Trophoblast cell (in vitro differentiated cells and primary cell): ENCODE measurements around the gene TYW1B.
"Not testable (repeated sequence)": the region's sequence is repeated elsewhere in the genome, so short reads cannot be mapped to it uniquely, and the experiment has no call there.

ENCODE experiments used
- DNase-seq, 2 donors: peaks; one replicate each; pipeline ENCODE4 v3.0.0-alpha.2; 2016
- H2AFZ ChIP-seq: 2 replicates; pipeline ENCODE4 v1.6.1; 2013; ENCODE audit warnings: low read length, moderate library complexity, mild to moderate bottlenecking; ENCODE audit not compliant: insufficient read depth, poor library complexity
- H2AK5ac ChIP-seq: 2 replicates; pipeline ENCODE4 v1.6.1; 2013; ENCODE audit warnings: mild to moderate bottlenecking, low read length
- H2BK120ac ChIP-seq: 2 replicates; pipeline ENCODE4 v1.6.1; 2013; ENCODE audit warnings: low read length, mild to moderate bottlenecking, moderate library complexity; ENCODE audit not compliant: insufficient read depth, poor library complexity
- H2BK12ac ChIP-seq: 2 replicates; pipeline ENCODE4 v1.6.1; 2013; ENCODE audit warnings: mild to moderate bottlenecking, low read length, moderate library complexity
- H2BK5ac ChIP-seq: 2 replicates; pipeline ENCODE4 v1.6.1; 2013; ENCODE audit warnings: low read length, low read depth, moderate library complexity, mild to moderate bottlenecking; ENCODE audit not compliant: poor library complexity
- H3K14ac ChIP-seq: 2 replicates; pipeline ENCODE4 v1.6.1; 2013; ENCODE audit warnings: mild to moderate bottlenecking, low read length
- H3K18ac ChIP-seq: 2 replicates; pipeline ENCODE4 v1.6.1; 2013; ENCODE audit warnings: mild to moderate bottlenecking, low read length
- H3K23ac ChIP-seq: 2 replicates; pipeline ENCODE4 v1.6.1; 2013; ENCODE audit warnings: low read length
- H3K27ac ChIP-seq: 2 replicates; pipeline ENCODE4 v1.5.1; 2013; ENCODE audit warnings: low read depth, mild to moderate bottlenecking, inconsistent platforms, low read length, moderate library complexity
- H3K27me3 ChIP-seq: 2 replicates; pipeline ENCODE4 v1.6.1; 2013; ENCODE audit warnings: inconsistent platforms, mild to moderate bottlenecking, low read length, moderate library complexity; ENCODE audit not compliant: insufficient read depth
- H3K36me3 ChIP-seq, 2 experiments: 1 replicate in 1 of 2; 2 replicates in 1 of 2; pipeline ENCODE4 v1.6.1; 2013; ENCODE audit warnings: low read length in 2 of 2, mild to moderate bottlenecking in 2 of 2, moderate library complexity in 1 of 2; ENCODE audit not compliant: insufficient read depth in 2 of 2, control insufficient read depth in 1 of 2
- H3K4ac ChIP-seq: 2 replicates; pipeline ENCODE4 v1.6.1; 2013; ENCODE audit warnings: low read depth, mild to moderate bottlenecking, low read length, moderate library complexity
- H3K4me1 ChIP-seq, 2 experiments: 1 replicate in 1 of 2; 2 replicates in 1 of 2; pipeline ENCODE4 v1.6.1; 2013; ENCODE audit warnings: low read length in 2 of 2, mild to moderate bottlenecking in 2 of 2, moderate library complexity in 1 of 2; ENCODE audit not compliant: insufficient read depth in 2 of 2, control insufficient read depth in 1 of 2
- H3K4me2 ChIP-seq: 2 replicates; pipeline ENCODE4 v1.6.1; 2013; ENCODE audit warnings: inconsistent platforms, mild to moderate bottlenecking, low read length, moderate library complexity
- H3K4me3 ChIP-seq: 2 replicates; pipeline ENCODE4 v1.5.1; 2013; ENCODE audit warnings: mild to moderate bottlenecking, low read depth, low read length, inconsistent platforms
- H3K79me1 ChIP-seq: one replicate; pipeline ENCODE4 v1.6.1; 2013; ENCODE audit warnings: low read length
- H3K79me2 ChIP-seq: 2 replicates; pipeline ENCODE4 v1.6.1; 2013; ENCODE audit warnings: low read length, mild to moderate bottlenecking; ENCODE audit not compliant: control insufficient read depth, insufficient read depth, poor library complexity
- H3K9ac ChIP-seq: 2 replicates; pipeline ENCODE4 v1.6.1; 2013; ENCODE audit warnings: mild to moderate bottlenecking, low read length
- H3K9me3 ChIP-seq: 2 replicates; pipeline ENCODE4 v1.6.1; 2013; ENCODE audit warnings: low read depth, mild to moderate bottlenecking, control low read depth, inconsistent platforms, low read length; ENCODE audit not compliant: insufficient read depth
- H4K12ac ChIP-seq: 2 replicates; pipeline ENCODE4 v1.6.1; 2013; ENCODE audit warnings: low read depth, mild to moderate bottlenecking, low read length, moderate library complexity
- H4K8ac ChIP-seq: 2 replicates; pipeline ENCODE4 v1.6.1; 2013; ENCODE audit warnings: low read depth, mild to moderate bottlenecking, low read length, moderate library complexity
- H4K91ac ChIP-seq: one replicate; pipeline ENCODE4 v1.6.1; 2013; ENCODE audit warnings: low read depth, mild to moderate bottlenecking, low read length, moderate library complexity
- WGBS: extraction: QIAGEN DNeasy Blood & Tissue Kit; methylation state at CpG from one replicate; pipeline ENCODE4 v1.1.7; 2013; ENCODE audit warnings: missing lambda C conversion rate; ENCODE audit not compliant: insufficient read length, insufficient coverage; ENCODE audit errors: extremely low coverage; 5-methylcytosine and 5-hydroxymethylcytosine counted together

TYW1B gene

DNA sequence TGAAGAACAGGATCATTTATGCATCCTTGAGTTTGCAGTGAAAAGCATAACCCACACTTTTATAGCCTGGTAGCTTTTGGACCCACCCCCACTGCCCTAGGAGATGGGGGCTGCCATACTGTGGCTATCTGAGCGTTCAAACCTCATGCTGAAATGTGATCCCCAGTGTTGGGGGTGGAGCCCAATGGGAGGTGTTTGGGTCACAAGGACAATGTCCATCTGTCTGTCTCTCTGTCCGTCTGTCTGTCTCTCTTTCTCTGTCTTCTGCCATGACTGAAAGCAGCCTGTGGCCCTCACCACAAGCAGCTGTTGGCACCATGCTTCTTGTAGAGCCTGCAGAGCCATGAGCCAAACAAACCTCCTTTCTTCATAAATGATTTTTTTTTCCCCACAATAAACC lies 207.1 kb downstream of the TYW1B start:
- not testable (repeated sequence) for H3K4me3 ChIP-seq, H2BK12ac ChIP-seq, H2BK120ac ChIP-seq, H3K4ac ChIP-seq, H3K18ac ChIP-seq, H2AFZ ChIP-seq, H3K27ac ChIP-seq, H3K14ac ChIP-seq, H3K79me1 ChIP-seq, H2BK5ac ChIP-seq, H3K23ac ChIP-seq, H2AK5ac ChIP-seq, H4K12ac ChIP-seq, H3K4me2 ChIP-seq, H3K79me2 ChIP-seq, H3K4me1 ChIP-seq, H3K9me3 ChIP-seq, H3K36me3 ChIP-seq, H3K27me3 ChIP-seq, H4K8ac ChIP-seq, H3K9ac ChIP-seq, H4K91ac ChIP-seq, DNase-seq
- WGBS, result no CpG with 5 or more reads among the region's 2 CpGs

DNA sequence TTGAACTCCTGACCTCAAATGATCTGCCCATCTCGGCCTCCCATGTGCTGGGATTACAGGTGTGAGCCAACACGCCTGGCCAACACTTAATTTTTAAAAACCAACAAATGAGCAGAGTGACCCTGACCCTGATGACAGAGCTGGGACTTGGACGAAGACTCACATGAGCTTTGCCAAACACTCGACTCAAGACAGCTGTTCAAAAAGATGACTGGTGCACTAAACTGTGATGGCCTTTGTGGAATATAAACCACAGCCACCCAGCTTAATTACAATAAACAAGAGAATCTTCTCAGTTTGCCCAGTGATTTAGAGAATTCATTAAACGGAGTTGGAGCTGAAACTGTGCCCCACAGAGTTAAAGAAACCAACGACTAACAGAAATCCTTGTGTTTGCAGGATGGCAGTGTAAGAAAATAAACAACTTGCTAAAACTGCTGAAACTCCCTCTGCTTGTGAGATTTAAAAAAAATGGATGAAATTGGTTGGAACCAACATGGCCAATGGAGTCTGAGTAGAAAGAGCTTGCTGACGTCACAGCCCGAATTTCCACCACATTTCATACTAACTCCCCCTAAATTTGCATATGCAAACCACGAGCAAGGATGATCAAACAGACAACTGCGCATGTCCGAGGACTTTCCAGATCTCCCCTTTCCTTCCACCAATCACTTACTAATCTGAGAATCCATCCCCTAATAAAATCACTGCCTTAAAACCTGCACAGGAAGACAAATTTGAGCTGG lies 209.4 kb downstream of the TYW1B start:
- not testable (repeated sequence) for H3K4me3 ChIP-seq, H4K12ac ChIP-seq, H3K27ac ChIP-seq, H3K9ac ChIP-seq, H2BK5ac ChIP-seq, H3K79me2 ChIP-seq, DNase-seq, H3K4me1 ChIP-seq, H2BK12ac ChIP-seq, H3K27me3 ChIP-seq, H4K8ac ChIP-seq, H3K23ac ChIP-seq, H3K79me1 ChIP-seq, H2AFZ ChIP-seq, H2AK5ac ChIP-seq, H3K4ac ChIP-seq, H3K14ac ChIP-seq, H3K18ac ChIP-seq, H2BK120ac ChIP-seq, H3K36me3 ChIP-seq, H4K91ac ChIP-seq, H3K4me2 ChIP-seq, H3K9me3 ChIP-seq
- no CpG with 5 or more reads among the region's 11 CpGs for WGBS

GRCh38 chr7:72609761-72610160 lies 218.2 kb downstream of the TYW1B start:
- not testable (repeated sequence) for H3K23ac ChIP-seq, H3K36me3 ChIP-seq, H3K9ac ChIP-seq, DNase-seq, H3K27me3 ChIP-seq, H4K8ac ChIP-seq, H3K4me2 ChIP-seq, H3K18ac ChIP-seq, H2AFZ ChIP-seq, H4K91ac ChIP-seq, H3K79me2 ChIP-seq, H4K12ac ChIP-seq, H2AK5ac ChIP-seq, H3K4ac ChIP-seq, H3K4me3 ChIP-seq, H2BK120ac ChIP-seq, H3K27ac ChIP-seq, H2BK12ac ChIP-seq, H3K9me3 ChIP-seq, H2BK5ac ChIP-seq, H3K4me1 ChIP-seq, H3K14ac ChIP-seq, H3K79me1 ChIP-seq
- no CpG with 5 or more reads among the region's 5 CpGs for WGBS

GRCh38 chr7:72607988-72608387 lies 220.0 kb downstream of the TYW1B start:
- H4K91ac ChIP-seq, H2BK120ac ChIP-seq, H2BK12ac ChIP-seq, H3K79me2 ChIP-seq, H2AFZ ChIP-seq, H3K36me3 ChIP-seq, H3K4me2 ChIP-seq, H3K4me3 ChIP-seq, H2AK5ac ChIP-seq, H3K4ac ChIP-seq, H4K8ac ChIP-seq, H3K9ac ChIP-seq, H4K12ac ChIP-seq, H3K9me3 ChIP-seq, H3K79me1 ChIP-seq, H3K27ac ChIP-seq, H2BK5ac ChIP-seq, H3K27me3 ChIP-seq, H3K4me1 ChIP-seq, H3K14ac ChIP-seq, H3K23ac ChIP-seq, H3K18ac ChIP-seq, DNase-seq: not testable (repeated sequence)
